NCI-H82 treated with DMSO at 0.1 percent for 48 hours (cell line): ENCODE measurements around the gene PATZ1.
A peak's percentile ranks its signal among the peaks of the same experiment; 100 is the strongest.

ENCODE experiments used
- DNase-seq: peaks from one replicate; lab custom pipeline; 2025; ENCODE audit not compliant: unreplicated experiment; lab: John Stamatoyannopoulos, UW

The PATZ1 gene

GRCh38 chr22:31284281-31285155, 61.6 kb downstream of the PATZ1 start:
- DNase-seq, result peak; percentile 87

GRCh38 chr22:31282748-31283468, 63.2 kb downstream of the PATZ1 start:
- DNase-seq, result no peak

GRCh38 chr22:31281733-31282132, 64.4 kb downstream of the PATZ1 start:
- DNase-seq, result no peak

- no peak for DNase-seq
Observed at GRCh38 chr22:31279821-31280505, 66.2 kb downstream of the PATZ1 start.

- no peak for DNase-seq
Observed at GRCh38 chr22:31279327-31279669, 66.8 kb downstream of the PATZ1 start.

GRCh38 chr22:31278626-31279326, 67.4 kb downstream of the PATZ1 start:
- DNase-seq, result no peak

- DNase-seq, result no peak
Observed at GRCh38 chr22:31278151-31278621, 68.0 kb downstream of the PATZ1 start.

- DNase-seq, result no peak
Observed at GRCh38 chr22:31277741-31278140, 68.4 kb downstream of the PATZ1 start.

- DNase-seq, result no peak
Observed at GRCh38 chr22:31276426-31277167, 69.5 kb downstream of the PATZ1 start.
